HFFc6 (cell line): Measurements from ENCODE around the gene EXOC6. TPM values are rescaled to one million over a fixed set of nuclear protein-coding genes. Genes with fewer than 3 reads are reported as not detected.
"Not testable (repeated sequence)": the region's sequence is repeated elsewhere in the genome, so short reads cannot be mapped to it uniquely, and the experiment has no call there.

ENCODE experiments used
- DNase-seq: peaks from one replicate; pipeline ENCODE4 v3.0.0-alpha.2; 2018
- H3K27ac Mint-ChIP-seq: 2 replicates; pipeline ENCODE4 v1.8.0; 2020; ENCODE audit warnings: mild to moderate bottlenecking, mixed read lengths
- H3K27me3 Mint-ChIP-seq: 2 replicates; pipeline ENCODE4 v1.8.0; 2021; ENCODE audit warnings: mild to moderate bottlenecking, moderate library complexity, mixed read lengths; ENCODE audit not compliant: insufficient read depth
- H3K36me3 Mint-ChIP-seq: 2 replicates; pipeline ENCODE4 v1.8.0; 2021; ENCODE audit warnings: low read depth, mixed read lengths
- H3K4me1 Mint-ChIP-seq: 2 replicates; pipeline ENCODE4 v1.8.0; 2020; ENCODE audit warnings: low read depth, mixed read lengths
- H3K4me3 Mint-ChIP-seq: 2 replicates; pipeline ENCODE4 v1.8.0; 2020; ENCODE audit warnings: mild to moderate bottlenecking, moderate library complexity, mixed read lengths
- H3K9me3 Mint-ChIP-seq: 2 replicates; pipeline ENCODE4 v1.8.0; 2020; ENCODE audit warnings: mild to moderate bottlenecking, mixed read lengths
- CTCF ChIP-seq: fragments of 200-600 bp; sonication (generic); IDR thresholded peaks from 2 replicates; pipeline ENCODE4 v1.5.0; 2021; ENCODE audit warnings: antibody characterized with exemption, mild to moderate bottlenecking
- total RNA-seq, 6 experiments: library from RNA; stranded (reverse); fragmentation: NEBNext Ultra II Directional; extraction: Animal tissue kit (Norgen Biotek cat#: 25700); gene quantifications; 2 replicates in 1 of 6; 3 replicates in 5 of 6; pipeline ENCODE4 v1.2.3, GENCODE V29; 2021

The EXOC6 gene
- total RNA-seq, 6 experiments from 2014 or later: 5.7 to 8.6 (median 6.3) TPM

GRCh38 chr10:93098816-93099215 lies 250.5 kb downstream of the EXOC6 start:
- Mint-ChIP-seq H3K27ac (no peak overlapping the region), H3K36me3 (no peaks in the 10 kb centered on the region), H3K4me3 (no peak overlapping the region), H3K4me1 (no peaks in the 10 kb centered on the region), H3K9me3 (no peaks in the 10 kb centered on the region), H3K27me3 (peaks cover 12% of the 10 kb centered on the region)
- TF ChIP-seq CTCF: no peak
- no peak for DNase-seq

- no peaks in the 10 kb centered on the region for H3K4me1 Mint-ChIP-seq
- H3K9me3 Mint-ChIP-seq: no peaks in the 10 kb centered on the region
- H3K27me3 Mint-ChIP-seq: peaks cover 12% of the 10 kb centered on the region
- no peak overlapping the region for H3K4me3 Mint-ChIP-seq
- no peak for DNase-seq
- no peak overlapping the region for H3K27ac Mint-ChIP-seq
- no peak for TF ChIP-seq CTCF
- no peaks in the 10 kb centered on the region for H3K36me3 Mint-ChIP-seq
These were observed 251.3 kb downstream of the EXOC6 start for GRCh38 chr10:93099670-93100069.

- H3K9me3 Mint-ChIP-seq, H3K4me1 Mint-ChIP-seq, H3K4me3 Mint-ChIP-seq, DNase-seq, H3K27ac Mint-ChIP-seq, H3K27me3 Mint-ChIP-seq, H3K36me3 Mint-ChIP-seq: not testable (repeated sequence)
These were observed 252.8 kb downstream of the EXOC6 start for GRCh38 chr10:93101148-93101547.

- no peak for TF ChIP-seq CTCF
- no peak for DNase-seq
These were observed 255.6 kb downstream of the EXOC6 start for GRCh38 chr10:93103953-93104352.

GRCh38 chr10:93106631-93107072 lies 258.3 kb downstream of the EXOC6 start:
- no peaks in the 10 kb centered on the region for H3K9me3 Mint-ChIP-seq
- H3K4me3 Mint-ChIP-seq: no peak overlapping the region
- no peak overlapping the region for H3K27ac Mint-ChIP-seq
- peaks cover 4% of the 10 kb centered on the region for H3K27me3 Mint-ChIP-seq
- TF ChIP-seq CTCF: no peak
- H3K36me3 Mint-ChIP-seq: no peaks in the 10 kb centered on the region
- H3K4me1 Mint-ChIP-seq: no peaks in the 10 kb centered on the region; the same call in 1 of the 2 replicates
- no peak for DNase-seq

More at GRCh38 chr10:93103953-93104352, 255.6 kb downstream of the EXOC6 start:
- no peak overlapping the region for H3K4me3 Mint-ChIP-seq
- H3K4me1 Mint-ChIP-seq: no peaks in the 10 kb centered on the region; the same call in 1 of the 2 replicates
- H3K27ac Mint-ChIP-seq: no peak overlapping the region
- H3K9me3 Mint-ChIP-seq: no peaks in the 10 kb centered on the region
- H3K36me3 Mint-ChIP-seq: no peaks in the 10 kb centered on the region
- H3K27me3 Mint-ChIP-seq: peaks cover 4% of the 10 kb centered on the region

Other genes starting within 250 kb of the EXOC6 start
- 1 to 10 TPM; 2.4 to 5.0 (median 4.6) TPM for gene HHEX, start 158.6 kb upstream of the EXOC6 start, total RNA-seq
- under 1 TPM in 5 of 6 experiments, not detected in 1; 0.05 to 0.22 (median 0.13) TPM for gene CYP26C1, start 212.3 kb downstream of the EXOC6 start, total RNA-seq
- gene CYP26A1, start 225.4 kb downstream of the EXOC6 start, total RNA-seq: not detected